Activated B cell treated with CpG ODN at 0.5 μM for 24 hours (primary cell): ENCODE data around the gene KRT86. TPM values are rescaled to one million over a fixed set of nuclear protein-coding genes. Genes with fewer than 3 reads are reported as not detected.

Experiments
- ATAC-seq: fragments of 200-7000 bp; cut with Tn5 transposase; one replicate; pipeline ENCODE4 v1.10.0; 2021; ENCODE audit warnings: low read depth, mild to moderate bottlenecking, moderate library complexity
- CTCF ChIA-PET: fragments of 350-600 bp; sonication (Branson Sonifier 250); formaldehyde crosslinking; loops from one replicate; lab custom pipeline; 2021; ENCODE audit warnings: antibody characterized with exemption; lab: Charles Lee
- POLR2A ChIA-PET: fragments of 350-600 bp; sonication (Branson Sonifier 250); formaldehyde crosslinking; loops from one replicate; lab custom pipeline; 2021; ENCODE audit warnings: antibody characterized with exemption; lab: Charles Lee
- DNase-seq: peaks from one replicate; pipeline ENCODE4 v3.0.0; 2022
- H3K27ac Mint-ChIP-seq: one replicate; pipeline ENCODE4 v1.8.0; 2020; ENCODE audit warnings: mixed read lengths
- H3K27me3 Mint-ChIP-seq: one replicate; pipeline ENCODE4 v1.8.0; 2021; ENCODE audit warnings: mixed read lengths
- H3K36me3 Mint-ChIP-seq: one replicate; pipeline ENCODE4 v1.8.0; 2021; ENCODE audit warnings: low read depth, mixed read lengths
- H3K4me1 Mint-ChIP-seq: one replicate; pipeline ENCODE4 v1.8.0; 2021; ENCODE audit warnings: mixed read lengths
- H3K4me3 Mint-ChIP-seq: one replicate; pipeline ENCODE4 v1.8.0; 2020; ENCODE audit warnings: mild to moderate bottlenecking, mixed read lengths
- H3K9me3 Mint-ChIP-seq: one replicate; pipeline ENCODE4 v1.8.0; 2020; ENCODE audit warnings: mixed read lengths
- CTCF ChIP-seq: fragments of 200-600 bp; IDR thresholded peaks from one replicate; pipeline ENCODE4 v1.8.0; 2022; ENCODE audit warnings: antibody characterized with exemption, mild to moderate bottlenecking
- intact Hi-C: fragments of 100-400 bp; cut with micrococcal nuclease; formaldehyde crosslinking; loops from one replicate; pipeline ENCODE4 v1.15.1; 2024
- total RNA-seq: library from RNA; stranded (reverse); gene quantifications from 2 replicates; pipeline ENCODE4 v1.2.3, GENCODE V29; 2022

The KRT86 gene
- total RNA-seq, 1 donor from 2014 or later = not detected

GRCh38 chr12:52228931-52229330 lies 45.5 kb upstream of the KRT86 start:
- Mint-ChIP-seq H3K36me3 (no peaks in the 10 kb centered on the region), H3K9me3 (no peaks in the 10 kb centered on the region), H3K4me3 (no peak overlapping the region), H3K27me3 (peaks cover 38% of the 10 kb centered on the region), H3K4me1 (no peaks in the 10 kb centered on the region), H3K27ac (no peak overlapping the region)
- DNase-seq = no peak
- POLR2A ChIA-PET = no interaction called here
- no peak for TF ChIP-seq CTCF
- ATAC-seq = no peak
- CTCF ChIA-PET = no interaction called here
- intact Hi-C loops = no loop called here

GRCh38 chr12:52229836-52230343 lies 44.6 kb upstream of the KRT86 start:
- Mint-ChIP-seq H3K27ac (no peak overlapping the region), H3K4me3 (no peak overlapping the region), H3K36me3 (no peaks in the 10 kb centered on the region), H3K9me3 (no peaks in the 10 kb centered on the region), H3K4me1 (no peaks in the 10 kb centered on the region), H3K27me3 (peaks cover 42% of the 10 kb centered on the region)
- ChIA-PET CTCF (no interaction called here), POLR2A (no interaction called here)
- no peak for DNase-seq
- no peak for TF ChIP-seq CTCF
- no peak for ATAC-seq
- intact Hi-C loops = no loop called here

GRCh38 chr12:52230364-52231281 lies 43.8 kb upstream of the KRT86 start:
- intact Hi-C loops = no loop called here
- Mint-ChIP-seq H3K27ac (no peak overlapping the region), H3K9me3 (no peaks in the 10 kb centered on the region), H3K4me3 (no peak overlapping the region), H3K27me3 (peaks cover 43% of the 10 kb centered on the region), H3K36me3 (no peaks in the 10 kb centered on the region), H3K4me1 (no peaks in the 10 kb centered on the region)
- ChIA-PET CTCF (no interaction called here), POLR2A (no interaction called here)
- ATAC-seq = no peak
- TF ChIP-seq CTCF = no peak
- DNase-seq = no peak

- no peak overlapping the region for H3K27ac Mint-ChIP-seq
- no peaks in the 10 kb centered on the region for H3K9me3 Mint-ChIP-seq
- DNase-seq = no peak
- peaks cover 43% of the 10 kb centered on the region for H3K27me3 Mint-ChIP-seq
- ChIA-PET CTCF (no interaction called here), POLR2A (no interaction called here)
- no peak for TF ChIP-seq CTCF
- H3K4me1 Mint-ChIP-seq = no peaks in the 10 kb centered on the region
- ATAC-seq = no peak
- no peaks in the 10 kb centered on the region for H3K36me3 Mint-ChIP-seq
- H3K4me3 Mint-ChIP-seq = no peak overlapping the region
- intact Hi-C loops = no loop called here
These were observed 42.9 kb upstream of the KRT86 start for GRCh38 chr12:52231305-52232202.
